ENCODE data around the gene IFFO2. TPM values are rescaled to one million over a fixed set of nuclear protein-coding genes. Genes with fewer than 3 reads are reported as not detected.
"Not testable (repeated sequence)": the region's sequence is repeated elsewhere in the genome, so short reads cannot be mapped to it uniquely, and the experiment has no call there.

IFFO2 gene
- total and polyA plus RNA-seq, 4 donors = 0.88 to 7.4 (median 3.0) TPM

DNA sequence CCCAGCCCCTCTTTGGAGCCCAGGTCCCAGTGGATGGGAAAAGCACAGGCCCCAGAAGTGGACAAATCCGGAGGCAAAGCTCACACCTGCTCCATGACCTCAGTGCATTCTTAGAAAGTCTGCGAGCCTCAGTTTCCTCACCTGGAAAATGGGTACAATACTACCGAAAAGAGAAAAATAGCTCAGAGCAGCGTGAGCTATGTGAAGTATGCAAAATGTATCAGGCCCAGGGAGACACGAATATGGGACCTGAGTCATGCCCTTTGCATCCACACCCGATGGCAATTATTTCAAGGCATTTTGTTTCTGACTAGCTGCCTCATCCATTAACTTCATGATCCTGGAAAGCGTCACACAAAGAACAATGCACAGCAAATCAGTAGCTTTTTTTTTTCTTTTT lies 63.4 kb downstream of the IFFO2 start:
- H3K9me3 ChIP-seq (ENCODE audit: control insufficient read depth in 4 of 4, low read length in 3 of 4) = no peaks in the 10 kb centered on the region
- TF ChIP-seq NR2F2 (IDR thresholded peaks at IDR 0.05) = no peak
- no peak for TF ChIP-seq EGR1 (IDR thresholded peaks at IDR 0.05; ENCODE audit: low read depth in 2 of 2)
- no peak for TF ChIP-seq YY1 (IDR thresholded peaks at IDR 0.05)
- TF ChIP-seq REST (IDR thresholded peaks at IDR 0.05) = no peak
- no peak for TF ChIP-seq RXRA (IDR thresholded peaks at IDR 0.05)
- no peak for TF ChIP-seq SP1 (IDR thresholded peaks at IDR 0.05)
- TF ChIP-seq, protein P1, sequence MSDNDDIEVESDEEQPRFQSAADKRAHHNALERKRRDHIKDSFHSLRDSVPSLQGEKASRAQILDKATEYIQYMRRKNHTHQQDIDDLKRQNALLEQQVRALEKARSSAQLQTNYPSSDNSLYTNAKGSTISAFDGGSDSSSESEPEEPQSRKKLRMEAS (IDR thresholded peaks at IDR 0.05) = no peak
- TF ChIP-seq, protein P2, sequence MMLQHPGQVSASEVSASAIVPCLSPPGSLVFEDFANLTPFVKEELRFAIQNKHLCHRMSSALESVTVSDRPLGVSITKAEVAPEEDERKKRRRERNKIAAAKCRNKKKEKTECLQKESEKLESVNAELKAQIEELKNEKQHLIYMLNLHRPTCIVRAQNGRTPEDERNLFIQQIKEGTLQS (IDR thresholded peaks at IDR 0.05) = no peak
- TF ChIP-seq HNF4G (IDR thresholded peaks at IDR 0.05) = no peak
- TF ChIP-seq JUND (IDR thresholded peaks at IDR 0.05) = no peak
- no peak for TF ChIP-seq HNF4A (conservative IDR thresholded peaks at IDR 0.05)
- TF ChIP-seq FOXA1 (IDR thresholded peaks at IDR 0.05) = no peak
- TF ChIP-seq, protein P3, sequence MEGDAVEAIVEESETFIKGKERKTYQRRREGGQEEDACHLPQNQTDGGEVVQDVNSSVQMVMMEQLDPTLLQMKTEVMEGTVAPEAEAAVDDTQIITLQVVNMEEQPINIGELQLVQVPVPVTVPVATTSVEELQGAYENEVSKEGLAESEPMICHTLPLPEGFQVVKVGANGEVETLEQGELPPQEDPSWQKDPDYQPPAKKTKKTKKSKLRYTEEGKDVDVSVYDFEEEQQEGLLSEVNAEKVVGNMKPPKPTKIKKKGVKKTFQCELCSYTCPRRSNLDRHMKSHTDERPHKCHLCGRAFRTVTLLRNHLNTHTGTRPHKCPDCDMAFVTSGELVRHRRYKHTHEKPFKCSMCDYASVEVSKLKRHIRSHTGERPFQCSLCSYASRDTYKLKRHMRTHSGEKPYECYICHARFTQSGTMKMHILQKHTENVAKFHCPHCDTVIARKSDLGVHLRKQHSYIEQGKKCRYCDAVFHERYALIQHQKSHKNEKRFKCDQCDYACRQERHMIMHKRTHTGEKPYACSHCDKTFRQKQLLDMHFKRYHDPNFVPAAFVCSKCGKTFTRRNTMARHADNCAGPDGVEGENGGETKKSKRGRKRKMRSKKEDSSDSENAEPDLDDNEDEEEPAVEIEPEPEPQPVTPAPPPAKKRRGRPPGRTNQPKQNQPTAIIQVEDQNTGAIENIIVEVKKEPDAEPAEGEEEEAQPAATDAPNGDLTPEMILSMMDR (IDR thresholded peaks at IDR 0.05; ENCODE audit: low read depth, low read length, missing input control) = no peak
- no peak for TF ChIP-seq FOXA2 (IDR thresholded peaks at IDR 0.05)
- no peak for TF ChIP-seq GABPA (IDR thresholded peaks at IDR 0.05 in 1 of 2, conservative IDR thresholded peaks at IDR 0.05 in 1 of 2)
- TF ChIP-seq, protein P4, sequence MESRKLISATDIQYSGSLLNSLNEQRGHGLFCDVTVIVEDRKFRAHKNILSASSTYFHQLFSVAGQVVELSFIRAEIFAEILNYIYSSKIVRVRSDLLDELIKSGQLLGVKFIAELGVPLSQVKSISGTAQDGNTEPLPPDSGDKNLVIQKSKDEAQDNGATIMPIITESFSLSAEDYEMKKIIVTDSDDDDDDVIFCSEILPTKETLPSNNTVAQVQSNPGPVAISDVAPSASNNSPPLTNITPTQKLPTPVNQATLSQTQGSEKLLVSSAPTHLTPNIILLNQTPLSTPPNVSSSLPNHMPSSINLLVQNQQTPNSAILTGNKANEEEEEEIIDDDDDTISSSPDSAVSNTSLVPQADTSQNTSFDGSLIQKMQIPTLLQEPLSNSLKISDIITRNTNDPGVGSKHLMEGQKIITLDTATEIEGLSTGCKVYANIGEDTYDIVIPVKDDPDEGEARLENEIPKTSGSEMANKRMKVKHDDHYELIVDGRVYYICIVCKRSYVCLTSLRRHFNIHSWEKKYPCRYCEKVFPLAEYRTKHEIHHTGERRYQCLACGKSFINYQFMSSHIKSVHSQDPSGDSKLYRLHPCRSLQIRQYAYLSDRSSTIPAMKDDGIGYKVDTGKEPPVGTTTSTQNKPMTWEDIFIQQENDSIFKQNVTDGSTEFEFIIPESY (IDR thresholded peaks at IDR 0.05) = no peak
- no peak for TF ChIP-seq TAF1 (conservative IDR thresholded peaks at IDR 0.05)

GRCh38 chr1:18891858-18892257 lies 64.6 kb downstream of the IFFO2 start:
- not testable (repeated sequence) for H3K9me3 ChIP-seq (ENCODE audit: control insufficient read depth in 4 of 4, low read length in 3 of 4); H3K27ac ChIP-seq (ENCODE audit: low read depth in 1 of 2, low read length in 2 of 2); H3K4me3 ChIP-seq (ENCODE audit: low read depth in 1 of 3, low read length in 3 of 3); DNase-seq (ENCODE audit: low spot score); H3K27me3 ChIP-seq (ENCODE audit: control insufficient read depth in 4 of 4, insufficient read depth in 4 of 4, low read length in 3 of 4); H3K9ac ChIP-seq (ENCODE audit: low read depth in 1 of 2, low read length in 2 of 2)
- Histone ChIP-seq H3K36me3 (ENCODE audit: control insufficient read depth in 4 of 4, insufficient read depth in 3 of 4, low read depth in 1 of 4, low read length in 3 of 4) (peaks cover 6 to 27% (median 19%) of the 10 kb centered on the region in 4 donors), H3K4me1 (ENCODE audit: control insufficient read depth in 4 of 4, insufficient read depth in 4 of 4, low read length in 3 of 4) (peaks cover 14 to 71% (median 55%) of the 10 kb centered on the region in 4 donors)
- 92% methylated on average over 7 of the region's 7 CpGs for WGBS

More for the DNA sequence above, 63.4 kb downstream of the IFFO2 start:
- Histone ChIP-seq H3K36me3 (ENCODE audit: control insufficient read depth in 4 of 4, insufficient read depth in 3 of 4, low read depth in 1 of 4, low read length in 3 of 4) (peaks cover 4 to 32% (median 15%) of the 10 kb centered on the region in 4 donors), H3K4me3 (ENCODE audit: low read depth in 1 of 3, low read length in 3 of 3) (no peak overlapping the region), H3K4me1 (ENCODE audit: control insufficient read depth in 4 of 4, insufficient read depth in 4 of 4, low read length in 3 of 4) (peaks cover 16 to 77% (median 58%) of the 10 kb centered on the region in 4 donors), H3K27me3 (ENCODE audit: control insufficient read depth in 4 of 4, insufficient read depth in 4 of 4, low read length in 3 of 4) (no peaks in the 10 kb centered on the region), H3K9ac (ENCODE audit: low read depth in 1 of 2, low read length in 2 of 2) (no peak overlapping the region), H3K27ac (ENCODE audit: low read depth in 1 of 2, low read length in 2 of 2) (no peak overlapping the region)
- WGBS = 92% methylated on average over 7 of the region's 7 CpGs
- no peak for DNase-seq (ENCODE audit: low spot score)

Data from liver (tissue), 9 donors.